SK-N-SH treated with all-trans-retinoic acid at 6 μM for 48 hours (cell line): ENCODE results near the gene FAM174B.

Experiments
- ARNTL ChIP-seq: fragments of 450-650 bp; formaldehyde crosslinking; IDR thresholded peaks from 2 replicates; pipeline ENCODE4 v1.5.0; 2020; ENCODE audit warnings: low read depth, mild to moderate bottlenecking, moderate library complexity, borderline replicate concordance
- CREB5 ChIP-seq: fragments of 250-450 bp; sonication (Bioruptor Pico); IDR thresholded peaks from 2 replicates; pipeline ENCODE4 v1.5.1; 2020; ENCODE audit warnings: low read depth, mild to moderate bottlenecking, moderate library complexity
- PATZ1 ChIP-seq: fragments of 250-450 bp; sonication (Bioruptor Pico); IDR thresholded peaks from 2 replicates; pipeline ENCODE4 v1.8.0; 2020; ENCODE audit warnings: mild to moderate bottlenecking, moderate library complexity, borderline replicate concordance
- TSHZ2 ChIP-seq: fragments of 250-450 bp; sonication (Bioruptor Pico); IDR thresholded peaks from 2 replicates; pipeline ENCODE4 v1.5.0; 2020; ENCODE audit warnings: mild to moderate bottlenecking, moderate library complexity
- ZFP30 ChIP-seq: fragments of 450-650 bp; formaldehyde crosslinking; IDR thresholded peaks from 2 replicates; pipeline ENCODE4 v1.5.0; 2022; ENCODE audit warnings: mild to moderate bottlenecking, moderate library complexity
- ZNF8 ChIP-seq: fragments of 450-650 bp; formaldehyde crosslinking; IDR thresholded peaks from 2 replicates; pipeline ENCODE4 v1.5.0; 2020; ENCODE audit warnings: mild to moderate bottlenecking, moderate library complexity

- TF ChIP-seq CREB5 (CRISPR knock-in tag), result no peak
- no peak for TF ChIP-seq ZFP30 (CRISPR knock-in tag)
- TF ChIP-seq ZNF8 (CRISPR knock-in tag), result no peak
- TF ChIP-seq ARNTL, result no peak
- TF ChIP-seq TSHZ2 (CRISPR knock-in tag), result no peak
- TF ChIP-seq PATZ1 (CRISPR knock-in tag), result no peak
Measured at GRCh38 chr15:92627014-92627413, 28.6 kb downstream of the FAM174B start.
